HG03045 (cell line): Measurements from ENCODE around the gene KRT72.

Source experiments
- ATAC-seq: cut with Tn5 transposase; IDR thresholded peaks from one replicate; pipeline ENCODE4 v1.9.1; 2021; ENCODE audit warnings: mild to moderate bottlenecking, moderate library complexity; ENCODE audit not compliant: unreplicated experiment

The KRT72 gene

GRCh38 chr12:52551216-52551865 is 49.9 kb downstream of the KRT72 start:
- ATAC-seq, result no peak

- ATAC-seq, result no peak
Measured at GRCh38 chr12:52546126-52546525, 55.1 kb downstream of the KRT72 start.

- no peak for ATAC-seq
Measured at GRCh38 chr12:52543985-52544883, 57.0 kb downstream of the KRT72 start.

DNA sequence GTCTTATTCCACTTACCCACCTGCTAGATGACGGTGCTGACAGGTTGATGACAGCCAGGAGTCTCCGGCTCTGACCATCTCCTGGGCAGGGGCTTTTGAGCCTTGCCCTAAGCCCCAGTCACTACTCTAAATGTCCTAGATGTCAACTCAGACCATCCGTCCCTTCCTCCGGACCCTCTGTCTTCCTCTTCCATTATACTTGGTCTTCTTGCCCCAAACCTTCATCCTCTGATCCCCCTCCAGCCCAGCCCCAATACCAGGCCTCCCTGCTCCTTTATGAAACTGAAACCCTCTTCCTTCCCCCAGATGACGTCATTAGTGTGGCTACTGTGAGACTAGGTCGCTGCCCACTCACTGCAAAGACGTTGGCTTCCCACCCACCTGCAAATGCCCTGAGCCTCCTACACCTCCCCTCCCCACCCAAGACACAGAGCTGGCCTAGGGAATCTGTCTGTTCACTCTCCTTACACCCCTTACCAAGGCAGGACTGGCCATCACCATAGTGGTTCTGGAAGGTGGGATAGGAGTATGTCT is 58.4 kb downstream of the KRT72 start:
- no peak for ATAC-seq

DNA sequence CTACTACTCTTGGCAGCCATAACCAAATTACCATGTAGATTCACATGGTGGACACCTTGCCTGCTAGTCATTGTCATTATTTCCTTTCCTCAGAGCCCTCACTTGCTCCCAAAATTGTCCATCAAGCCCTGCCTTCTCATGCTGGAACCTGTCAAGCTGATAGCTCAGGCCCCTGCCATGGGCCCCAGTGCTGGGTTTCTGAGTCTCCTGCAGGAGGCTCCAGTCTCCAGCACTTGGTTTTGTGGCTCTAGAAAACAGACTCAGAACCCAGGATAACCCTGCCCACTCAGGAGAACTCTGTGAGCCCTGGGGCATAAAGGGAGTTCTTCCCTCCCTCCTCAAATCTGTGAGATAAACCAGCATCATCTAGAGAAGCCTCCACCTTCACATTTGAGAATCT is 59.1 kb downstream of the KRT72 start:
- ATAC-seq, result no peak

- no peak for ATAC-seq
Measured at GRCh38 chr12:52541709-52542108, 59.6 kb downstream of the KRT72 start.

DNA sequence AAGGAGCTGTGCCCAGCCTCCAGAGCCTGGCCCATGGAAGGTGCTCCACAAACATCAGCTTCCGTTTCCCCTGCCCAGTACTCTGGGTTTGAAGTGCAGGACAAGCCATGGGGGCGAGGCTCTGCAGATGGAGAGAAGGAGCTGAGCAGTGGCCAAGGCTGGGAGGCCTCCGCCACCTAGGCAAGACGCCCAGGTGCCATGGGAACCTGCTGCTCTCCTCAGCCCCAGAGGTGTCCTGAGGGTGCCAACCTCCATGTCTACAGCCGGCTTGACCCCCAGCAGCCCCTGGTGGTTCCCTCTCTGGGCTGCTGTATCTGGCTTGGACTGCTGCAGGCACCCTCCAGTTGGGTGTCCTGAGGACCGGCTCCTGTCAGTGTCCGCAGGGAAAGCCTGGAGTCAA is 60.7 kb downstream of the KRT72 start:
- no peak for ATAC-seq

- no peak for ATAC-seq
Measured at GRCh38 chr12:52539821-52540173, 61.5 kb downstream of the KRT72 start.

- no peak for ATAC-seq
Measured at GRCh38 chr12:52539083-52539820, 62.0 kb downstream of the KRT72 start.

DNA sequence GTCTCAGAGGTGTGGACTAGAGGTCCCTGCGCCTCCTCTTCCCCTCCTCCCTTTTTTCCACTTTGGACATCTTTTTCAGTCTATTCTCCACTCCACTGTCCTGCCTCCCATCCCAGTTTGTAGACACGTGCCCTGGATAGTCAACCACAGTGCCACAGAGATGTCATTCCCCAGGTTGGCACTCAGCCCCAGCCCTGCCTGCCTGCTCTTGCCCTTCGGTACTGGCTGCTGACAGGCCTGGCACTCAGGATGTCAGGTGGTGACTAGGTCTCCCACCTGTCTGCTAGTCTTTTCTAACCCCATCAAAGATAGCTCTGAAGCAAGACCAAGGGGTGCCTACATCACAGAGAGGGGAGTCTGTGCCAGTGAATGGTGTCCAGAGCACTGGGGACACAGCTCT is 64.2 kb downstream of the KRT72 start:
- no peak for ATAC-seq
